Heart right ventricle (tissue), 16 donors: Measurements from ENCODE around the gene MYCN. TPM values are rescaled to one million over a fixed set of nuclear protein-coding genes. Genes with fewer than 3 reads are reported as not detected.

ENCODE experiments used
- ATAC-seq, 8 donors: fragments of 200-7000 bp; cut with Tn5 transposase; one replicate each; pipeline ENCODE4 v1.9.1; 2020; ENCODE audit warnings: mild to moderate bottlenecking in 8 of 8, moderate library complexity in 8 of 8, moderate number of reproducible peaks in 1 of 8
- DNase-seq, 2 donors: peaks; one replicate each; pipeline ENCODE4 v3.0.0-alpha.2; 2020
- H3K27ac ChIP-seq, 10 donors: fragments of 200-600 bp; sonication (generic) in 2 of 10; one replicate each; pipeline versions ENCODE4 v1.5.0 to v1.8.0; 2020 to 2022; ENCODE audit warnings: mild to moderate bottlenecking in 3 of 10
- H3K27me3 ChIP-seq, 7 donors: fragments of 200-600 bp; one replicate each; pipeline ENCODE4 v1.8.0; 2021 to 2022; ENCODE audit warnings: mild to moderate bottlenecking in 2 of 7
- H3K36me3 ChIP-seq, 9 donors: fragments of 200-600 bp; sonication (generic) in 1 of 9; one replicate each; pipeline versions ENCODE4 v1.5.0 to v1.8.0; 2020 to 2022; ENCODE audit warnings: mild to moderate bottlenecking in 2 of 9
- H3K4me1 ChIP-seq, 9 donors: fragments of 200-600 bp; sonication (generic) in 1 of 9; one replicate each; pipeline versions ENCODE4 v1.5.0 to v1.8.0; 2020 to 2022; ENCODE audit warnings: mild to moderate bottlenecking in 4 of 9
- H3K4me3 ChIP-seq, 10 donors: fragments of 200-600 bp; sonication (generic) in 2 of 10; one replicate each; pipeline versions ENCODE4 v1.5.0 to v1.8.0; 2020 to 2022; ENCODE audit warnings: mild to moderate bottlenecking in 7 of 10, moderate library complexity in 2 of 10
- H3K9me3 ChIP-seq, 11 donors: fragments of 200-600 bp in 10 of 11; sonication (generic) in 2 of 11; one replicate each; pipeline versions ENCODE4 v1.5.0 to v1.8.0; 2013 to 2022; ENCODE audit warnings: mild to moderate bottlenecking in 2 of 11, control low read depth in 1 of 11, moderate library complexity in 1 of 11
- CTCF ChIP-seq, 9 donors: fragments of 200-600 bp; sonication (generic) in 2 of 9; IDR thresholded peaks; one replicate each; pipeline versions ENCODE4 v1.5.0 to v1.8.0; 2021 to 2022; ENCODE audit warnings: antibody characterized with exemption in 9 of 9, mild to moderate bottlenecking in 5 of 9, moderate library complexity in 1 of 9
- WGBS, 2 donors: extraction: QIAGEN DNeasy Blood & Tissue Kit; methylation state at CpG; one replicate each; pipeline ENCODE4 v1.1.7; 2013; ENCODE audit warnings: inconsistent platforms in 1 of 2; 5-methylcytosine and 5-hydroxymethylcytosine counted together
- intact Hi-C, 10 donors: fragments of 100-400 bp; cut with DNase I; formaldehyde crosslinking; loops; one replicate each; pipeline versions ENCODE4 v1.11.1 to v1.14.2; 2022
- polyA plus RNA-seq, 2 donors: library from polyadenylated mRNA; stranded (reverse); fragments of 200-250 nt; gene quantifications; one replicate each; pipeline ENCODE4 v1.2.3, GENCODE V29; 2013
- total RNA-seq, 10 donors: library from RNA; stranded (reverse); fragmentation: NEBNext Ultra II Directional in 3 of 10; extraction: Animal tissue kit (Norgen Biotek cat#: 25700) in 3 of 10; gene quantifications; one replicate each; pipeline versions ENCODE4 v1.2.1 to v1.2.4, GENCODE V29; 2021 to 2023
- donor health status: Arrhythmogenic right ventricular cardiomyopathy.
- donor health status: ischemic (EF 13 %, LVEDD 7.1; RV severe dilation, severe dysfunction).
- donor health status: healthy with polysubstance abuse.
- donor health status: DM: no; HTN: yes; CAD: no.
- donor health status: DM: no; HTN: no; CAD: no.
- donor health status: ischemic (EF 25% LVEDD 6.9; RV normal size, moderate dysfunction).
- donor health status: ischemic (EF 25% LVEDD 5.7; RV mildly dilated, moderate dysfunction).
- donor health status: healthy.
- donor health status: DM: yes; HTN: yes; CAD: no.
- donor health status: Ischemic cardiomyopathy.
- donor health status: ischemic (EF 35%, LVEDD 5.7; RV mildly dilated, moderate dysfunction).
- donor health status: nonischemic (EF 11% LVEDD 7.7; RV severe dilation, severe dysfunction).
- donor health status: DM: yes; HTN: yes; CAD: no.
- donor health status: PGD.
- donor health status: ischemic (EF 29% LVEDD 5.4; RV normal size, mild dysfunction).
- donor health status: nonischemic (EF 23%, LVEDD 6.1; RV moderate dilation, normal function).

MYCN gene
- total and polyA plus RNA-seq, 12 donors, result 0.14 to 1.4 (median 0.52) TPM

- ATAC-seq (no peak), DNase-seq (no peak)
- H3K4me3 ChIP-seq, result peak overlapping the region in 6 of 10 donors; percentile 57 to 75 (median 63)
- intact Hi-C loops, result loop anchor here in 9 of 10 donors (5.0 to 10.0 kb wide), 12 partner anchors 273 to 813 kb away; no protein-coding TSS in a partner anchor
- no peaks in the 10 kb centered on the region for H3K9me3 ChIP-seq
- WGBS, 2 donors, result 60 to 67% methylated on average over 4 of the region's 4 CpGs
- H3K27ac ChIP-seq, result peak overlapping the region in 1 of 10 donors; percentile 70
- TF ChIP-seq CTCF (IDR thresholded peaks at IDR 0.05), result no peak
- peaks cover 0 to 22% (median 0%) of the 10 kb centered on the region in 9 donors for H3K36me3 ChIP-seq
- peaks cover 0 to 51% (median 20%) of the 10 kb centered on the region in 7 donors for H3K27me3 ChIP-seq
- peaks cover 4 to 48% (median 41%) of the 10 kb centered on the region in 9 donors for H3K4me1 ChIP-seq
These were observed 4.1 kb downstream of the MYCN start for GRCh38 chr2:15944325-15945017.

GRCh38 chr2:15945909-15946705 is 5.8 kb downstream of the MYCN start:
- TF ChIP-seq CTCF (IDR thresholded peaks at IDR 0.05), result no peak
- Histone ChIP-seq H3K36me3 (peaks cover 0 to 22% (median 0%) of the 10 kb centered on the region in 9 donors), H3K27ac (no peak overlapping the region), H3K27me3 (peaks cover 0 to 35% (median 8%) of the 10 kb centered on the region in 7 donors), H3K9me3 (no peaks in the 10 kb centered on the region), H3K4me1 (peaks cover 0 to 33% (median 27%) of the 10 kb centered on the region in 9 donors), H3K4me3 (no peak overlapping the region)
- ATAC-seq (no peak), DNase-seq (no peak)
- intact Hi-C loops, result loop anchor here in 3 of 10 donors (10.0 kb wide), 4 partner anchors 539 to 809 kb away; no protein-coding TSS in a partner anchor
- WGBS, 2 donors, result 92 to 94% methylated on average over 17 of the region's 17 CpGs

- H3K4me1 ChIP-seq, result peaks cover 0 to 24% (median 20%) of the 10 kb centered on the region in 9 donors
- TF ChIP-seq CTCF (IDR thresholded peaks at IDR 0.05), result no peak
- intact Hi-C loops, result loop anchor here in 3 of 10 donors (10.0 kb wide), 4 partner anchors 538 to 808 kb away; no protein-coding TSS in a partner anchor
- H3K9me3 ChIP-seq, result no peaks in the 10 kb centered on the region
- ATAC-seq, result no peak
- peaks cover 0 to 22% (median 0%) of the 10 kb centered on the region in 9 donors for H3K36me3 ChIP-seq
- H3K27ac ChIP-seq, result no peak overlapping the region
- no peak for DNase-seq
- 83 to 85% methylated on average over 3 of the region's 3 CpGs for WGBS, 2 donors
- peaks cover 0 to 26% (median 3%) of the 10 kb centered on the region in 7 donors for H3K27me3 ChIP-seq
- no peak overlapping the region for H3K4me3 ChIP-seq
These were observed 6.6 kb downstream of the MYCN start for GRCh38 chr2:15946983-15947382.

GRCh38 chr2:15947431-15947830 is 7.1 kb downstream of the MYCN start:
- no peak for DNase-seq
- Histone ChIP-seq H3K9me3 (no peaks in the 10 kb centered on the region), H3K36me3 (peaks cover 0 to 22% (median 0%) of the 10 kb centered on the region in 9 donors), H3K27ac (no peak overlapping the region), H3K4me3 (no peak overlapping the region), H3K4me1 (peaks cover 0 to 22% (median 17%) of the 10 kb centered on the region in 9 donors), H3K27me3 (peaks cover 0 to 22% (median 0%) of the 10 kb centered on the region in 7 donors)
- ATAC-seq, result no peak
- intact Hi-C loops, result loop anchor here in 3 of 10 donors (10.0 kb wide), 4 partner anchors 537 to 807 kb away; no protein-coding TSS in a partner anchor
- TF ChIP-seq CTCF (IDR thresholded peaks at IDR 0.05), result no peak
- WGBS, 2 donors, result 92 to 93% methylated on average over 2 of the region's 2 CpGs
